ENCODE results near the gene RDH5.
"Not testable (repeated sequence)": the region's sequence is repeated elsewhere in the genome, so short reads cannot be mapped to it uniquely, and the experiment has no call there.

RDH5 gene

GRCh38 chr12:55745361-55746173 lies 25.4 kb downstream of the RDH5 start:
- DNase-seq (ENCODE audit: low read depth) = no peak

- no peak for DNase-seq (ENCODE audit: low read depth)
Measured at GRCh38 chr12:55746174-55746912, 26.1 kb downstream of the RDH5 start.

- DNase-seq (ENCODE audit: low read depth) = no peak
Measured at GRCh38 chr12:55746913-55747231, 26.7 kb downstream of the RDH5 start.

- DNase-seq (ENCODE audit: low read depth) = no peak
Measured at GRCh38 chr12:55748230-55748993, 28.2 kb downstream of the RDH5 start.

GRCh38 chr12:55755246-55755645 lies 35.1 kb downstream of the RDH5 start:
- DNase-seq (ENCODE audit: low read depth) = no peak

GRCh38 chr12:55757701-55758100 lies 37.5 kb downstream of the RDH5 start:
- no peak for DNase-seq (ENCODE audit: low read depth)

GRCh38 chr12:55758575-55758974 lies 38.4 kb downstream of the RDH5 start:
- not testable (repeated sequence) for DNase-seq (ENCODE audit: low read depth)

GRCh38 chr12:55760663-55761062 lies 40.5 kb downstream of the RDH5 start:
- DNase-seq (ENCODE audit: low read depth) = no peak

- DNase-seq (ENCODE audit: low read depth) = no peak
Measured at GRCh38 chr12:55762646-55763045, 42.5 kb downstream of the RDH5 start.

- no peak for DNase-seq (ENCODE audit: low read depth)
Measured at GRCh38 chr12:55765736-55766290, 45.6 kb downstream of the RDH5 start.

- DNase-seq (ENCODE audit: low read depth) = no peak
Measured at GRCh38 chr12:55767156-55767555, 47.0 kb downstream of the RDH5 start.

- DNase-seq (ENCODE audit: low read depth) = no peak
Measured at GRCh38 chr12:55771736-55772135, 51.5 kb downstream of the RDH5 start.

All from stimulated activated CD4-positive, alpha-beta T cell treated with anti-CD3 and anti-CD28 coated beads, Interleukin-2, amount 100 ng/mL, for 4 hours (primary cell).